ENCODE measurements around the gene ZNF267.

ZNF267 gene

GRCh38 chr16:31868691-31869167 lies 4.9 kb upstream of the ZNF267 start:
- peak overlapping the region in 1 of 2 donors; percentile 26 for H3K27ac ChIP-seq (ENCODE audit: low read depth in 2 of 2, low read length in 2 of 2)
- no peaks in the 10 kb centered on the region for H3K36me3 ChIP-seq (ENCODE audit: control insufficient read depth in 2 of 2, insufficient read depth in 2 of 2, low read length in 2 of 2)
- peaks cover 0 to 5% of the 10 kb centered on the region in 2 donors for H3K27me3 ChIP-seq (ENCODE audit: control insufficient read depth in 2 of 2, insufficient read depth in 2 of 2, low read length in 2 of 2)
- H3K9me3 ChIP-seq (ENCODE audit: control insufficient read depth in 2 of 2, low read length in 2 of 2) = no peaks in the 10 kb centered on the region
- peak overlapping the region in 1 of 2 donors; percentile 5 for H3K9ac ChIP-seq (ENCODE audit: low read depth in 1 of 2, low read length in 2 of 2)
- H3K4me3 ChIP-seq (ENCODE audit: low read length in 2 of 2) = peak overlapping the region in 1 of 2 donors; percentile 51
- peaks cover 4 to 9% of the 10 kb centered on the region in 2 donors for H3K4me1 ChIP-seq (ENCODE audit: control insufficient read depth in 2 of 2, insufficient read depth in 2 of 2, low read length in 2 of 2)

- no peak overlapping the region for H3K9ac ChIP-seq (ENCODE audit: low read depth in 1 of 2, low read length in 2 of 2)
- no peaks in the 10 kb centered on the region for H3K9me3 ChIP-seq (ENCODE audit: control insufficient read depth in 2 of 2, low read length in 2 of 2)
- peaks cover 0 to 5% of the 10 kb centered on the region in 2 donors for H3K27me3 ChIP-seq (ENCODE audit: control insufficient read depth in 2 of 2, insufficient read depth in 2 of 2, low read length in 2 of 2)
- peaks cover 5 to 9% of the 10 kb centered on the region in 2 donors for H3K4me1 ChIP-seq (ENCODE audit: control insufficient read depth in 2 of 2, insufficient read depth in 2 of 2, low read length in 2 of 2)
- peak overlapping the region; percentile 61 to 66 for H3K27ac ChIP-seq (ENCODE audit: low read depth in 2 of 2, low read length in 2 of 2)
- no peaks in the 10 kb centered on the region for H3K36me3 ChIP-seq (ENCODE audit: control insufficient read depth in 2 of 2, insufficient read depth in 2 of 2, low read length in 2 of 2)
- no peak overlapping the region for H3K4me3 ChIP-seq (ENCODE audit: low read length in 2 of 2)
Measured at GRCh38 chr16:31869511-31870201, 4.0 kb upstream of the ZNF267 start.

- H3K27ac ChIP-seq (ENCODE audit: low read depth in 2 of 2, low read length in 2 of 2) = no peak overlapping the region
- H3K4me1 ChIP-seq (ENCODE audit: control insufficient read depth in 2 of 2, insufficient read depth in 2 of 2, low read length in 2 of 2) = peaks cover 14 to 18% of the 10 kb centered on the region in 2 donors
- H3K4me3 ChIP-seq (ENCODE audit: low read length in 2 of 2) = no peak overlapping the region
- no peaks in the 10 kb centered on the region for H3K9me3 ChIP-seq (ENCODE audit: control insufficient read depth in 2 of 2, low read length in 2 of 2)
- H3K9ac ChIP-seq (ENCODE audit: low read depth in 1 of 2, low read length in 2 of 2) = no peak overlapping the region
- H3K36me3 ChIP-seq (ENCODE audit: control insufficient read depth in 2 of 2, insufficient read depth in 2 of 2, low read length in 2 of 2) = no peaks in the 10 kb centered on the region
- H3K27me3 ChIP-seq (ENCODE audit: control insufficient read depth in 2 of 2, insufficient read depth in 2 of 2, low read length in 2 of 2) = peaks cover 0 to 5% of the 10 kb centered on the region in 2 donors
Measured at GRCh38 chr16:31870809-31871208, 2.8 kb upstream of the ZNF267 start.

GRCh38 chr16:31871510-31871909 lies 2.1 kb upstream of the ZNF267 start:
- no peaks in the 10 kb centered on the region for H3K9me3 ChIP-seq (ENCODE audit: control insufficient read depth in 2 of 2, low read length in 2 of 2)
- no peaks in the 10 kb centered on the region for H3K36me3 ChIP-seq (ENCODE audit: control insufficient read depth in 2 of 2, insufficient read depth in 2 of 2, low read length in 2 of 2)
- peaks cover 0 to 5% of the 10 kb centered on the region in 2 donors for H3K27me3 ChIP-seq (ENCODE audit: control insufficient read depth in 2 of 2, insufficient read depth in 2 of 2, low read length in 2 of 2)
- H3K9ac ChIP-seq (ENCODE audit: low read depth in 1 of 2, low read length in 2 of 2) = no peak overlapping the region
- H3K4me3 ChIP-seq (ENCODE audit: low read length in 2 of 2) = no peak overlapping the region
- H3K27ac ChIP-seq (ENCODE audit: low read depth in 2 of 2, low read length in 2 of 2) = no peak overlapping the region
- H3K4me1 ChIP-seq (ENCODE audit: control insufficient read depth in 2 of 2, insufficient read depth in 2 of 2, low read length in 2 of 2) = peaks cover 14 to 23% of the 10 kb centered on the region in 2 donors

- peaks cover 0 to 5% of the 10 kb centered on the region in 2 donors for H3K27me3 ChIP-seq (ENCODE audit: control insufficient read depth in 2 of 2, insufficient read depth in 2 of 2, low read length in 2 of 2)
- no peaks in the 10 kb centered on the region for H3K9me3 ChIP-seq (ENCODE audit: control insufficient read depth in 2 of 2, low read length in 2 of 2)
- H3K4me3 ChIP-seq (ENCODE audit: low read length in 2 of 2) = no peak overlapping the region
- no peaks in the 10 kb centered on the region for H3K36me3 ChIP-seq (ENCODE audit: control insufficient read depth in 2 of 2, insufficient read depth in 2 of 2, low read length in 2 of 2)
- no peak overlapping the region for H3K27ac ChIP-seq (ENCODE audit: low read depth in 2 of 2, low read length in 2 of 2)
- H3K4me1 ChIP-seq (ENCODE audit: control insufficient read depth in 2 of 2, insufficient read depth in 2 of 2, low read length in 2 of 2) = peaks cover 18 to 29% of the 10 kb centered on the region in 2 donors
- no peak overlapping the region for H3K9ac ChIP-seq (ENCODE audit: low read depth in 1 of 2, low read length in 2 of 2)
Measured at GRCh38 chr16:31872201-31872600, 1.4 kb upstream of the ZNF267 start.

- no peaks in the 10 kb centered on the region for H3K9me3 ChIP-seq (ENCODE audit: control insufficient read depth in 2 of 2, low read length in 2 of 2)
- H3K27ac ChIP-seq (ENCODE audit: low read depth in 2 of 2, low read length in 2 of 2) = peak overlapping the region; percentile 88 to 92
- peak overlapping the region; percentile 96 to 97 for H3K4me3 ChIP-seq (ENCODE audit: low read length in 2 of 2)
- H3K36me3 ChIP-seq (ENCODE audit: control insufficient read depth in 2 of 2, insufficient read depth in 2 of 2, low read length in 2 of 2) = peaks cover 3 to 10% of the 10 kb centered on the region in 2 donors
- peaks cover 0 to 3% of the 10 kb centered on the region in 2 donors for H3K27me3 ChIP-seq (ENCODE audit: control insufficient read depth in 2 of 2, insufficient read depth in 2 of 2, low read length in 2 of 2)
- H3K4me1 ChIP-seq (ENCODE audit: control insufficient read depth in 2 of 2, insufficient read depth in 2 of 2, low read length in 2 of 2) = peaks cover 28 to 42% of the 10 kb centered on the region in 2 donors
- H3K9ac ChIP-seq (ENCODE audit: low read depth in 1 of 2, low read length in 2 of 2) = peak overlapping the region; percentile 96 to 98
Measured at GRCh38 chr16:31874366-31875111, 932 bp downstream of the ZNF267 start.

GRCh38 chr16:31875112-31875803 lies 1.7 kb downstream of the ZNF267 start:
- Histone ChIP-seq H3K9ac (ENCODE audit: low read depth in 1 of 2, low read length in 2 of 2) (peak overlapping the region; percentile 34 to 35), H3K4me3 (ENCODE audit: low read length in 2 of 2) (peak overlapping the region; percentile 96 to 97), H3K36me3 (ENCODE audit: control insufficient read depth in 2 of 2, insufficient read depth in 2 of 2, low read length in 2 of 2) (peaks cover 3 to 10% of the 10 kb centered on the region in 2 donors), H3K4me1 (ENCODE audit: control insufficient read depth in 2 of 2, insufficient read depth in 2 of 2, low read length in 2 of 2) (peaks cover 32 to 40% of the 10 kb centered on the region in 2 donors), H3K27ac (ENCODE audit: low read depth in 2 of 2, low read length in 2 of 2) (peak overlapping the region in 1 of 2 donors; percentile 92), H3K9me3 (ENCODE audit: control insufficient read depth in 2 of 2, low read length in 2 of 2) (no peaks in the 10 kb centered on the region), H3K27me3 (ENCODE audit: control insufficient read depth in 2 of 2, insufficient read depth in 2 of 2, low read length in 2 of 2) (no peaks in the 10 kb centered on the region)

GRCh38 chr16:31875928-31876547 lies 2.4 kb downstream of the ZNF267 start:
- Histone ChIP-seq H3K9me3 (ENCODE audit: control insufficient read depth in 2 of 2, low read length in 2 of 2) (no peaks in the 10 kb centered on the region), H3K4me1 (ENCODE audit: control insufficient read depth in 2 of 2, insufficient read depth in 2 of 2, low read length in 2 of 2) (peaks cover 33 to 43% of the 10 kb centered on the region in 2 donors), H3K4me3 (ENCODE audit: low read length in 2 of 2) (no peak overlapping the region), H3K36me3 (ENCODE audit: control insufficient read depth in 2 of 2, insufficient read depth in 2 of 2, low read length in 2 of 2) (peaks cover 3 to 10% of the 10 kb centered on the region in 2 donors), H3K27me3 (ENCODE audit: control insufficient read depth in 2 of 2, insufficient read depth in 2 of 2, low read length in 2 of 2) (no peaks in the 10 kb centered on the region), H3K27ac (ENCODE audit: low read depth in 2 of 2, low read length in 2 of 2) (no peak overlapping the region), H3K9ac (ENCODE audit: low read depth in 1 of 2, low read length in 2 of 2) (peak overlapping the region in 1 of 2 donors; percentile 35)

- H3K27me3 ChIP-seq (ENCODE audit: control insufficient read depth in 2 of 2, insufficient read depth in 2 of 2, low read length in 2 of 2) = no peaks in the 10 kb centered on the region
- H3K9ac ChIP-seq (ENCODE audit: low read depth in 1 of 2, low read length in 2 of 2) = peak overlapping the region; percentile 14 to 20
- H3K4me3 ChIP-seq (ENCODE audit: low read length in 2 of 2) = peak overlapping the region in 1 of 2 donors; percentile 50
- peaks cover 33 to 43% of the 10 kb centered on the region in 2 donors for H3K4me1 ChIP-seq (ENCODE audit: control insufficient read depth in 2 of 2, insufficient read depth in 2 of 2, low read length in 2 of 2)
- H3K36me3 ChIP-seq (ENCODE audit: control insufficient read depth in 2 of 2, insufficient read depth in 2 of 2, low read length in 2 of 2) = peaks cover 3 to 13% of the 10 kb centered on the region in 2 donors
- no peaks in the 10 kb centered on the region for H3K9me3 ChIP-seq (ENCODE audit: control insufficient read depth in 2 of 2, low read length in 2 of 2)
- H3K27ac ChIP-seq (ENCODE audit: low read depth in 2 of 2, low read length in 2 of 2) = peak overlapping the region; percentile 57 to 61
Measured at GRCh38 chr16:31876951-31877828, 3.6 kb downstream of the ZNF267 start.
